ENCODE data around the gene HOOK2. TPM values are rescaled to one million over a fixed set of nuclear protein-coding genes. Genes with fewer than 3 reads are reported as not detected.

The HOOK2 gene
- total RNA-seq, 2 donors from 2014 or later = 19.5 to 20.7 TPM

DNA sequence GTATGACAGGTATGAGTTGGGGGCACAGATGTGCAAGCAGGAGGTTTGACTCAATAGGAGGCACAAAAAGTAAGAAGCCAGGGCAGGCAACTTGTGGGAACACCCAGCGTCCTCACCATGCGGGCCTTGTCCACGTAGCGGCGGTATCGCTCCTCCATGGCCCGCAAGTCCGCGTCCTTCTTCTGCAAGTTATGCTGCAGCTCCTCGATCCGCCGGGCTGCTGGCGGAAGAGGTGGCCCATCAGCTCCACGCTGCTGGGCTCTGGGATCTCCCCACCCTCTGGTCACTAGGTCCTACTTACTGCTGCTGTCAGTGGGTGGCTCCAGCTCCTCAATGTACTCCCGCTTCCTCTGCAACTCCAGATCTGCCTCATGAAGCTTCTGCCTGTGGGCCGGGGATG lies 10.7 kb downstream of the HOOK2 start:
- Mint-ChIP-seq H3K9me3 (no peaks in the 10 kb centered on the region), H3K4me1 (ENCODE audit: low read depth in 2 of 2) (peaks cover 3 to 5% of the 10 kb centered on the region in 2 donors), H3K36me3 (no peaks in the 10 kb centered on the region), H3K27me3 (no peaks in the 10 kb centered on the region), H3K4me3 (no peak overlapping the region), H3K27ac (no peak overlapping the region)
- ATAC-seq (no peak), DNase-seq (ENCODE audit: low spot score) (no peak)

DNA sequence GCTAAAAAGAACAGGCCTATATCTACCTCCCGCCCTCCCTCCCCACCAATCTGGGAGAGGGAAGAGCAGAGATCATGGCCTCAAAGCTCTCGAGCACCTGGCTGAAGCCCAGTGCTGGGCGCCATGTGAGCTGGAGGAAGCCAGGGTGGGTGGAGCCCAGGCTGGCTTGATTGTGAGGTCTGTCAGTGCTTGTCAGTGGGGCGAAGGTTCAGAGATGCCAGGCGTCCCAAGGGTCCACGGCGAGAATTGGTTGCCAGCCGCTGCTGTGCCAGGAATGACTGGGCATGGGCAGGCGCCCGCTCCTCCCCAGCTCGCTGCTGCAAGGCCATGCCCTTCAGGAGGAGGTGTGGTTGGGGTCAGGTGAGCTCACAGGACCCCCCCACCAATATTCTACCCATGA lies 12.3 kb downstream of the HOOK2 start:
- Mint-ChIP-seq H3K4me1 (ENCODE audit: low read depth in 2 of 2) (peaks cover 3 to 5% of the 10 kb centered on the region in 2 donors), H3K27me3 (no peaks in the 10 kb centered on the region), H3K4me3 (no peak overlapping the region), H3K9me3 (no peaks in the 10 kb centered on the region), H3K36me3 (no peaks in the 10 kb centered on the region), H3K27ac (no peak overlapping the region)
- DNase-seq (ENCODE audit: low spot score) (no peak), ATAC-seq (no peak)

DNA sequence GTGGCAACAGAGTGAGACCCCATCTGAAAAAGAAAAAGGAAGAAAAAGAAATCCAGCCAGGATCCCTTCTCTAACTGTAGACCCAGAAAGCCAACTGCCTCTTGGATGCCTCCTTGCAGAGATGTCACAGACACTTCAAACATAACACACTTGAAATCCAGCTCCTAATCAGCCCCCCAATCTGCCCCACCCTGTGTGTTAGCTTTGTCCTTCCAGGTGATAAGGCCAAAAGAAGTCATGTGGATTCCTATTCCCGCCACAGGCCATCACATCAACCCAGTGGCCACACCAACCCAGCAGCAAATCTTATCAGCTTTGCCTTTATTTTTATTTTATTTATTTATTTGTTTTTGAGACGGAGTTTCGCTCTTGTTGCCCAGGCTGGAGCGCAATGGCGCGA lies 15.7 kb downstream of the HOOK2 start:
- H3K27me3 Mint-ChIP-seq = peaks cover 0 to 3% of the 10 kb centered on the region in 2 donors
- H3K36me3 Mint-ChIP-seq = no peaks in the 10 kb centered on the region
- ATAC-seq (no peak), DNase-seq (ENCODE audit: low spot score) (no peak)
- no peak overlapping the region for H3K4me3 Mint-ChIP-seq
- no peaks in the 10 kb centered on the region for H3K9me3 Mint-ChIP-seq
- no peak overlapping the region for H3K27ac Mint-ChIP-seq
- peaks cover 5 to 6% of the 10 kb centered on the region in 2 donors for H3K4me1 Mint-ChIP-seq (ENCODE audit: low read depth in 2 of 2)

DNA sequence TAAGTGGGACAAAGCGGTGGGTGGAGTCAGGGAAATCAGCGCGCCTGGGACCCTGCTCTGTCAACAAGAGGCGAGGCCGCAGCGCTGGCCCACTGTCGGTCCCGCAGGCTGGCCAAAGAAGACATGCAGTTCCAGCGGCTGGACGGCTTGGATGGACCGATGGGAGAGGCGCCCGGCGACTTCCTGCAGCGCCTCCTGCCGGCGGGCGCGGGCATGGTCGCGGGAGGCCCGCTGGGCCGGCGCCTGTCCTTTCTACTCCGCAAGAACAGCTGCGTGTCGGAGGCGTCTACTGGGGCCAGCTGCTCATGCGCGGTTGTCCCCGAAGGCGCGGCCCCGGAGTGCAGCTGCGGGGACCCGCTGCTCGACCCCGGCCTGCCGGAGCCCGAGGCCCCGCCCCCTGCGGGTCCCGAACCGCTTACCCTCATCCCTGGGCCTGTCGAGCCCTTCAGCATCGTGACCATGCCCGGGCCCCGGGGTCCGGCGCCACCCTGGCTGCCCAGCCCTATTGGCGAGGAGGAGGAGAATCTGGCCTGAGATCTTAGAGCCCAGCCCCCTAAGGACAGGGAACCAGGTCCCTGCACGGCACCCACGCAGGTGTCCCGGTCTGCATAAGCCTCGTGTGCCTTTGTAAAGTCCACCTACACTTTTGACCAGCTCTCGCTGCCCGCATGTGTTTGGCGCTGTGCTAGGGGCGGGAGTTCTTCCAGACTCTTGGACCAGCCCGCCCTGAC lies 17.6 kb downstream of the HOOK2 start:
- Mint-ChIP-seq H3K36me3 (no peaks in the 10 kb centered on the region), H3K4me3 (no peak overlapping the region), H3K4me1 (ENCODE audit: low read depth in 2 of 2) (peaks cover 5 to 6% of the 10 kb centered on the region in 2 donors), H3K27me3 (peaks cover 0 to 8% of the 10 kb centered on the region in 2 donors), H3K9me3 (no peaks in the 10 kb centered on the region), H3K27ac (no peak overlapping the region)
- ATAC-seq = peak; percentile 83 to 86
- DNase-seq (ENCODE audit: low spot score) = peak; percentile 83

DNA sequence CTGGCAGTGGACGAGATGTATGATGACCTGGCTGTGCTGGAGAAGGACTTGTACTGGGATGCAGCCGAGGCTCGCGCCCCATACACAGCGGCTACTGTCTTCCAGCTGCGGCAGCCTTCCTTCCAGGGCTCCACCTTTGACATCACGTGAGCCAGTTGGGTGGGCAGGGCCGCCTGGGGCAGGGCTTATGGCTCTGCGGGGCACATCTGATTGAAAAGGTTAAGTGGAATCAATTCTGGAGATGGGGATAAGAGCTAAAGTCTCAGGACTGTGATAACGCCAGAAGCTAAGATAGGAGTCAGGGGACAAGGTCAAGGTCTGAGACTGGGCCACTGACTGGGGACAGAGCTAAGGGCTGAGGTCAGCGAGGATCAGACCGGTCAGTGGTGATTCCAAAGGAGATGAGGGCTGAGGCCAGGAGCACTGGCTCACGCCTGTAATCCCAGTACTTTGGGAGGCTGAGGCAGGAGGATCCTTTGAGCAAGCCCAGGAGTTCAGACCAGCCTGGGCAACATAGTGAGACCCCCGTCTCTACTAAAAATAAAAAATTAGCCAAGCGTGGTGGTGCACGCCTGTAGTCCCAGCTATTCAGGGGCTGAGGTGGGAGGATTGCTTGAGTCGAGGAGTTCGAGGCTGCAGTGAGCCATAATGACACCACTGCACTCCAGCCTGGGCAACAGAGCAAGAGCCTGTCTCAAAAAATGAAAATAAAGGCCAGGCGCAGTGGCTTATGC lies 19.0 kb downstream of the HOOK2 start:
- H3K36me3 Mint-ChIP-seq = no peaks in the 10 kb centered on the region

DNA sequence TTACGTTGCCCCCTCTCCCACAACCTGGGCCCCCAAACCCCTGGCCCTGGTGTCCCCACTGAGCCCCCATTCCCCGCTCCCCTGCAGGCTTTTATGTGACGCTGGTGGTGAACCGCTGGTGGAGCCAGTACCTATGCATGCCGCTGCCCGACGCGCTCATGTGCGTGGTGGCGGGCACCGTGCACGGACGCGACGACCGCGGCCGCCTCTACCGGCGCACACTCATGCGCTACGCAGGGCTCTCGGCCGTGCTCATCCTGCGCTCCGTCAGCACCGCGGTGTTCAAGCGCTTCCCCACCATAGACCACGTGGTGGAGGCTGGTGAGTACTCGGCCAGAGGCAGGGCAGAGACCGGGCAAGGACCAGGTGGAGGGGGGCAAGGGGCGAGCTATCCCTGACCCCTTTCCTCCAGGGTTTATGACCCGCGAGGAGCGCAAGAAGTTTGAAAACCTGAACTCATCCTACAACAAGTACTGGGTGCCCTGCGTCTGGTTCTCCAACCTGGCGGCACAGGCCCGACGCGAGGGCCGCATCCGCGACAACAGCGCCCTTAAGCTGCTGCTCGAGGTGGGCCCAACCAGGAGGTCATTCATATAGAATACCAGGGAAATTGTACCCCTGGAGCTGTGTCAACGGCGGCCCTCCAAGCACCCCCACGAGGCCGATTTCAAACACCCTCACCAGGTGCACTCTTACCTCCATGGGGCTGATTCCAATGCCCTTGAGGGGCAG lies 20.7 kb downstream of the HOOK2 start:
- no peak overlapping the region for H3K27ac Mint-ChIP-seq
- no peak overlapping the region for H3K4me3 Mint-ChIP-seq
- H3K27me3 Mint-ChIP-seq = peaks cover 8 to 22% of the 10 kb centered on the region in 2 donors
- ATAC-seq (no peak), DNase-seq (ENCODE audit: low spot score) (no peak)
- no peaks in the 10 kb centered on the region for H3K9me3 Mint-ChIP-seq
- H3K36me3 Mint-ChIP-seq = no peaks in the 10 kb centered on the region
- H3K4me1 Mint-ChIP-seq (ENCODE audit: low read depth in 2 of 2) = peaks cover 9 to 11% of the 10 kb centered on the region in 2 donors

More for the DNA sequence above, 19.0 kb downstream of the HOOK2 start:
- no peak overlapping the region for H3K27ac Mint-ChIP-seq
- no peaks in the 10 kb centered on the region for H3K9me3 Mint-ChIP-seq
- peaks cover 5 to 6% of the 10 kb centered on the region in 2 donors for H3K4me1 Mint-ChIP-seq (ENCODE audit: low read depth in 2 of 2)
- DNase-seq (ENCODE audit: low spot score) (no peak), ATAC-seq (no peak)
- H3K4me3 Mint-ChIP-seq = no peak overlapping the region
- peaks cover 0 to 12% of the 10 kb centered on the region in 2 donors for H3K27me3 Mint-ChIP-seq

DNA sequence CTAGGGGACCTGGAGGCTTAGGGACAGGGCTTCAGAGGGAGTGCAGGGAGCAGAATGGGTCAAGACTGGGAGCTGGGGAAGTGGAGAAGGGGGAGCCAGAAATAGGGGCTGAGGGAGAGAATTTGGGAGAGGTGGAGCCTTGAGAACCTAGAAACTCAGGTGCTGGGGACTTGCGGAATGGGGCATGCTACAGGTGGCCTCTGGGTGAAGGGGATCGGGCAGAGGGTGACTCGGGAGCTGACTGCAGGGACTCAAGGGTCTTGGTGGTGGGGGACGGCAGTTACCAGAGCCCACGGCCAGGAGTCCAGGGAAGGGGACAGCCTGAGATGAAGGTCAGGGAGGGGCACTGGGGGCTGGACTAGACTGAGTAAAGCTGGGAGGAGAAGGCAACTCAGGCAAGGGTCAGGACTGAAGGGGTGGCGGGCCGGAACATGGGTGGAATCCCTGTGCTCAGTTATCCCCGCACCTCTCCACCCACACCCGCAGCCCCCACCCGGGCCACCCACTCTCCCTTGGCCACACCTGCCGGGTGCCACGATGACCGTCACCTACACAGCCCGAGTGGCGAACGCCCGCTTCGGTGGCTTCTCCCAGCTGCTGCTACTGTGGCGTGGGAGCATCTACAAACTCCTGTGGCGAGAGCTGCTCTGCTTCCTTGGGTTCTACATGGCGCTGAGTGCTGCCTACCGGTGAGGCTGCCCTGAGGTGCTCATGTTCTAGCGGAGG lies 23.1 kb downstream of the HOOK2 start:
- DNase-seq (ENCODE audit: low spot score) (no peak), ATAC-seq (no peak)
- Mint-ChIP-seq H3K27ac (no peak overlapping the region), H3K36me3 (peaks cover 12% of the 10 kb centered on the region), H3K27me3 (peaks cover 8 to 22% of the 10 kb centered on the region in 2 donors), H3K4me3 (no peak overlapping the region), H3K4me1 (ENCODE audit: low read depth in 2 of 2) (peaks cover 9 to 11% of the 10 kb centered on the region in 2 donors), H3K9me3 (no peaks in the 10 kb centered on the region)

DNA sequence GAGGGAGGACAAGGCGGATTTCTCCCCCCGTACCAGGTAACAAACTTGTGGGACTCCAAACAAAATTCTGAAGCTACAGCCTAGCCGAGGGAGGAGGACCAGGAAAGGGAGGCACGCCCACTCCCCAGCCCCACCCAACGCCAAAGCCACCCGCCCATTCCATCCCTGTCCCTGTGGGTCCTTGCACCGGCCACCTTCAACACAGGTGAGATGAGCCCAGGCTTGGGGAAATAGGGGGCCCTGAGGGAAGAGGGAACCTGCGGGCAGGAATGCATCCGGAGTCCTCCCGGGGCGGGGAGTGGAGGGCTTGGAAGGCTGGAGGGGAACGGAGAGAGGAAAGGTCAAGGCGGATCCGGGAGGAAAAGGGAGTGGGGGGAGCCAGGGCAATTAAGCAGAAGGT lies 23.7 kb downstream of the HOOK2 start, which contains the start of gene BEST2:
TSS of gene BEST2 (plus strand) at position 157 of the 400 bp plus-strand sequence. CDS start 802 bp downstream, outside the sequence.
- DNase-seq (ENCODE audit: low spot score) (no peak), ATAC-seq (no peak)
- Mint-ChIP-seq H3K4me3 (no peak within 1 kb of the TSS), H3K27ac (no peak within 1 kb of the TSS), H3K36me3 (peaks cover 12% of the 10 kb centered on the region), H3K27me3 (peaks cover 8 to 22% of the 10 kb centered on the region in 2 donors), H3K9me3 (no peaks in the 10 kb centered on the region), H3K4me1 (ENCODE audit: low read depth in 2 of 2) (peaks cover 9 to 11% of the 10 kb centered on the region in 2 donors)

DNA sequence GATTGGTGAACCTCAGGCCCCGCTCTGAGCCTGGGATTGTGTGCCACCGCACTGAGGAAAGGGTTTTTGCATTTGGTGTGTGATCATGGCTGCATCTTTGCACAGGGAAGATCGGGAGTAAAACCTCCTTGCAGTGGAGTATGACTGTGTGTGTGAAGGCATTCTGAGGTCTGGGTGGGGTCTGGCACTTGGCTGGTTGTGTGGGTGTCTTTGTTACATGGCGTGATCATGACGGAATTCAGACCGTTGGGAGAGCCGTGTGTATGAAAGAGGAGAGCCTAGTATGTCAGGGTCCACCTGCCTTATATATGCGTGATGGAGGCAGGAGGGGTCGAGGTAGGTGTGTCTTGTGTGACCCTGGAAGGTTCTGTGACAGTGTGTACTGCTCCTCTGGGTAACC lies 24.5 kb downstream of the HOOK2 start:
- ATAC-seq = no peak
- H3K36me3 Mint-ChIP-seq = peaks cover 12% of the 10 kb centered on the region

DNA sequence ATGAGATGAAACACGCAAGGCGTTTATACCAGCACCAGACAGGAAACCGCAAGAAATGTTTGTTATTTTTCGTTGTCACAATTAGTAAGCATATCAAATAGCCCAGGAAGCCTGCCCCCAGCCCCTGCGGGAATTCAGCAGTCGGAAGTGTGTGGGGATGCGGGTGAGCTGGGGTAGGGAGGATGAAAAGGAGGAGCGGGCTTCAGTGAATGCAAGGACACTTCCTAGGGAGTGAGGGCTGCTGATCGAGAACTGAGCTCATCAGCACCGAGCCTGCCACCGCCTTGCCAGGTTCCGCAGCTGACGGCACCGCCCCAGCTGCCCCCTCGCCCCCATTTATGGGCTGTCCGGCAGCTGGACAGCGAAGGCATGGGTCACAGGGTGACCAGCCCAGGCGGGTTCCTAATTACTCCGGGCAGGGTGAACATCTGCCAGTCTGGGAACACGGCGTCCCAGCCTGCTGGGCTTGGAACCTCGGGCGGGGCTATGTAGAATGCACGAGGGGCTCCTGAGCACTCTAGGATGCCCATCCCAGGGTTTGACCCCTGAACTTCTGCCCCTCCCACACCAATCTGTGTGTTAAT lies 25.3 kb downstream of the HOOK2 start:
- H3K27ac Mint-ChIP-seq = no peak overlapping the region
- peaks cover 12% of the 10 kb centered on the region for H3K36me3 Mint-ChIP-seq
- ATAC-seq (no peak), DNase-seq (ENCODE audit: low spot score) (no peak)
- H3K4me1 Mint-ChIP-seq (ENCODE audit: low read depth in 2 of 2) = peaks cover 9 to 11% of the 10 kb centered on the region in 2 donors
- no peaks in the 10 kb centered on the region for H3K9me3 Mint-ChIP-seq
- H3K27me3 Mint-ChIP-seq = peaks cover 8 to 19% of the 10 kb centered on the region in 2 donors
- H3K4me3 Mint-ChIP-seq = peak overlapping the region; percentile 9

More for the DNA sequence above, 24.5 kb downstream of the HOOK2 start:
- Mint-ChIP-seq H3K4me1 (ENCODE audit: low read depth in 2 of 2) (peaks cover 9 to 11% of the 10 kb centered on the region in 2 donors), H3K9me3 (no peaks in the 10 kb centered on the region), H3K27me3 (peaks cover 8 to 19% of the 10 kb centered on the region in 2 donors), H3K4me3 (no peak overlapping the region), H3K27ac (no peak overlapping the region)
- DNase-seq (ENCODE audit: low spot score) = no peak

DNA sequence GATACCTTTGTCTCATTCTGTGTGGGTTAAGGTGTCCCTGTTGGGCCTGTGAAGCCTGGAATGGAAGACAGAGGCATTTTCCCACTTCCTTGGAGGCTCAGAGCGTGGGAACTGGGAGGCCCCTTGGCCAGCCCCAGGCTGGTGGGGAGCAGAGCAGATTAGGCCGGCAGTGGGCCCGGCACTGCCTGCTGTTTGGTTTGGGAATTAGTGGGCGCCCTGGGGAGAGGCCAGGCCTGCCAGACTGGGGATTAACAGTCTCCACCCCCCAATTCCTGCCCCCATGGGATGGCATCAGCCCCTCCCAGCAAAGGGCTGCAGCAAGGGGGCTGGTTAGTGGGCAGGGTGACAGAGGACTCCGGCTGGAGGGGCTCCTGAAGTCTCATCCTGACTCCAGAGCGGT lies 26.9 kb downstream of the HOOK2 start:
- Mint-ChIP-seq H3K4me3 (no peak overlapping the region), H3K36me3 (peaks cover 12% of the 10 kb centered on the region), H3K4me1 (ENCODE audit: low read depth in 2 of 2) (peaks cover 9 to 11% of the 10 kb centered on the region in 2 donors), H3K9me3 (no peaks in the 10 kb centered on the region), H3K27me3 (peaks cover 8 to 16% of the 10 kb centered on the region in 2 donors), H3K27ac (no peak overlapping the region)
- DNase-seq (ENCODE audit: low spot score) = no peak
- no peak for ATAC-seq

DNA sequence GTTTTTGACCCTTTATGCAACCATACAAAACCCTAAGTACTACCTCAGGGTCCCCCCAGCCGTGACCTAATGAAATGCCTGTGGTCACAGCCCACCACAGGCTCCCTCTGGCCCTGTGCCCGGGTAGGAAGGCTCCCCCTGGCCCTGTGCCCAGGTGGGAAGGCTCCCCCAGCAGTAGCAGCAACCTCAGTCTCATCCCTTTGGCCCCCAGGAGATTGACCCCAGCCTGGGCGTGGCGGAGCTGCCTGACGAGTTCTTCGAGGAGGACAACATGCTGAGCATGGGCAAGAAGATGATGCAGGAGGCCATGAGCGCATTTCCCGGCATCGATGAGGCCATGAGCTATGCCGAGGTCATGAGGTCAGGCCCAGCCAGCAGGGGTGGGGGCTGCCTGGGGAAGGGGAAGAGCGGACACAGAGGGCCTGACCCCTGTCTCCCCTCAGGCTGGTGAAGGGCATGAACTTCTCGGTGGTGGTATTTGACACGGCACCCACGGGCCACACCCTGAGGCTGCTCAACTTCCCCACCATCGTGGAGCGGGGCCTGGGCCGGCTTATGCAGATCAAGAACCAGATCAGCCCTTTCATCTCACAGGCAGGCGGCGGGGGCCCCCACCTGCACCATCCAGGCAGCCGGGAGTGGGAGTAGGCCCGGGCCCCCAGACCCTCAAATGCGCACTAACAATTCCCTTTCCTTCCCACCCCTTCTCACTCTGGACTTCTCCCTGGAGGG lies 30.0 kb downstream of the HOOK2 start:
- H3K4me1 Mint-ChIP-seq (ENCODE audit: low read depth in 2 of 2) = peaks cover 9 to 10% of the 10 kb centered on the region in 2 donors
- H3K9me3 Mint-ChIP-seq = no peaks in the 10 kb centered on the region
- no peak for DNase-seq (ENCODE audit: low spot score)
- H3K36me3 Mint-ChIP-seq = peaks cover 18% of the 10 kb centered on the region
- no peak overlapping the region for H3K27ac Mint-ChIP-seq
- no peak overlapping the region for H3K4me3 Mint-ChIP-seq
- peaks cover 0 to 4% of the 10 kb centered on the region in 2 donors for H3K27me3 Mint-ChIP-seq
- ATAC-seq = no peak

All from natural killer cell treated with Interleukin-12 subunit alpha and Interleukin-12 subunit beta and Interleukin-15 and Interleukin-18, amount 100 ng/mL, for 72 hours (primary cell).